WTC11 (cell line): ENCODE data around the gene PSD4. TPM values are rescaled to one million over a fixed set of nuclear protein-coding genes. Genes with fewer than 3 reads are reported as not detected.

ENCODE experiments used
- ATAC-seq: fragments of 200-7000 bp; cut with Tn5 transposase; 2 replicates; pipeline ENCODE4 v1.10.0; 2021; ENCODE audit warnings: mild to moderate bottlenecking, moderate library complexity
- CTCF ChIA-PET: fragments of 300-600 bp; sonication (Branson Sonifier 250); formaldehyde crosslinking; loops from one replicate; lab custom pipeline; 2021; ENCODE audit warnings: antibody characterized with exemption; lab: Charles Lee
- POLR2A ChIA-PET: fragments of 350-600 bp; sonication (Branson Sonifier 250); formaldehyde crosslinking; loops from one replicate; lab custom pipeline; 2021; ENCODE audit warnings: antibody characterized with exemption; lab: Charles Lee
- DNase-seq: peaks from one replicate; pipeline ENCODE4 v3.0.0; 2021; ENCODE audit warnings: low spot score
- H3K27ac Mint-ChIP-seq: 2 replicates; pipeline ENCODE4 v1.8.0; 2021; ENCODE audit warnings: mixed read lengths
- H3K27me3 Mint-ChIP-seq: 2 replicates; pipeline ENCODE4 v1.8.0; 2021; ENCODE audit warnings: low read depth, mild to moderate bottlenecking, moderate library complexity, mixed read lengths
- H3K36me3 Mint-ChIP-seq: 2 replicates; pipeline ENCODE4 v1.8.0; 2021; ENCODE audit warnings: mixed read lengths
- H3K4me1 Mint-ChIP-seq: 2 replicates; pipeline ENCODE4 v1.8.0; 2022; ENCODE audit warnings: mixed read lengths
- H3K4me3 Mint-ChIP-seq: 2 replicates; pipeline ENCODE4 v1.8.0; 2021; ENCODE audit warnings: mild to moderate bottlenecking, moderate library complexity, mixed read lengths
- H3K9me3 Mint-ChIP-seq: 2 replicates; pipeline ENCODE4 v1.8.0; 2021; ENCODE audit warnings: mixed read lengths
- ATF2 ChIP-seq: sonication (generic); formaldehyde crosslinking; IDR thresholded peaks from 2 replicates; pipeline ENCODE4 v1.8.1; 2022; ENCODE audit warnings: low read depth, missing genetic modification reagents, borderline replicate concordance
- ELF4 ChIP-seq: sonication (generic); formaldehyde crosslinking; IDR thresholded peaks from 2 replicates; pipeline ENCODE4 v1.8.1; 2022; ENCODE audit warnings: low read depth, mild to moderate bottlenecking, moderate library complexity, missing genetic modification reagents
- FOXJ3 ChIP-seq: sonication (generic); formaldehyde crosslinking; IDR thresholded peaks from 2 replicates; pipeline ENCODE4 v1.9.0; 2021; ENCODE audit warnings: missing genetic modification reagents, mild to moderate bottlenecking, borderline replicate concordance
- HMGA2 ChIP-seq: fragments of 250-450 bp; sonication (Bioruptor Pico); IDR thresholded peaks from 2 replicates; pipeline ENCODE4 v1.4.0; 2021; ENCODE audit warnings: mild to moderate bottlenecking, moderate library complexity
- KAT7 ChIP-seq: sonication (generic); formaldehyde crosslinking; IDR thresholded peaks from 2 replicates; pipeline ENCODE4 v1.8.1; 2023; ENCODE audit warnings: missing genetic modification reagents, mild to moderate bottlenecking, borderline replicate concordance
- OVOL2 ChIP-seq: fragments of 250-450 bp; sonication (Bioruptor Pico); IDR thresholded peaks from 2 replicates; pipeline ENCODE4 v1.9.0; 2021; ENCODE audit warnings: mild to moderate bottlenecking, borderline replicate concordance
- RORB ChIP-seq: fragments of 250-450 bp; sonication (Bioruptor Pico); IDR thresholded peaks from 2 replicates; pipeline ENCODE4 v1.9.0; 2021; ENCODE audit warnings: mild to moderate bottlenecking
- SMAD4 ChIP-seq: sonication (generic); formaldehyde crosslinking; IDR thresholded peaks from 2 replicates; pipeline ENCODE4 v1.8.0; 2022; ENCODE audit warnings: mild to moderate bottlenecking, missing genetic modification reagents
- TCF7 ChIP-seq: sonication (generic); formaldehyde crosslinking; IDR thresholded peaks from 2 replicates; pipeline ENCODE4 v1.8.0; 2022; ENCODE audit warnings: mild to moderate bottlenecking, low read depth, missing genetic modification reagents, moderate library complexity
- TEAD1 ChIP-seq: sonication (generic); formaldehyde crosslinking; IDR thresholded peaks from 2 replicates; pipeline ENCODE4 v1.8.0; 2022; ENCODE audit warnings: mild to moderate bottlenecking, missing genetic modification reagents
- ZNF317 ChIP-seq: sonication (generic); formaldehyde crosslinking; IDR thresholded peaks from 2 replicates; pipeline ENCODE4 v1.8.1; 2023; ENCODE audit warnings: low read depth, mild to moderate bottlenecking, moderate library complexity, missing genetic modification reagents, borderline replicate concordance
- ZSCAN18 ChIP-seq: fragments of 250-450 bp; sonication (Bioruptor Pico); IDR thresholded peaks from 2 replicates; pipeline ENCODE4 v2.1.2; 2022; ENCODE audit warnings: mild to moderate bottlenecking, moderate library complexity
- total RNA-seq: library from RNA; stranded (reverse); gene quantifications from 3 replicates; pipeline ENCODE4 v1.2.3, GENCODE V29; 2021
- TF ChIP-seq, protein P1 (sequence below): fragments of 250-450 bp; sonication (Bioruptor Pico); conservative IDR thresholded peaks from 2 replicates; pipeline ENCODE4 v1.9.0; 2021; ENCODE audit warnings: mild to moderate bottlenecking
- TF ChIP-seq, protein P2 (sequence below): sonication (generic); formaldehyde crosslinking; IDR thresholded peaks from 2 replicates; pipeline ENCODE4 v1.8.0; 2023; ENCODE audit warnings: missing genetic modification reagents
- TF ChIP-seq, protein P3 (sequence below): sonication (generic); formaldehyde crosslinking; IDR thresholded peaks from 2 replicates; pipeline ENCODE4 v1.8.0; 2022; ENCODE audit warnings: mild to moderate bottlenecking, missing genetic modification reagents
- TF ChIP-seq, protein P4 (sequence below): sonication (generic); formaldehyde crosslinking; IDR thresholded peaks from 2 replicates; pipeline ENCODE4 v1.8.0; 2022; ENCODE audit warnings: missing genetic modification reagents
- TF ChIP-seq, protein P5 (sequence below): sonication (generic); formaldehyde crosslinking; IDR thresholded peaks from 2 replicates; pipeline ENCODE4 v1.8.1; 2023; ENCODE audit warnings: mild to moderate bottlenecking, missing genetic modification reagents, moderate library complexity

Gene PSD4
- total RNA-seq, 1 experiment from 2014 or later: 1.5 TPM

DNA sequence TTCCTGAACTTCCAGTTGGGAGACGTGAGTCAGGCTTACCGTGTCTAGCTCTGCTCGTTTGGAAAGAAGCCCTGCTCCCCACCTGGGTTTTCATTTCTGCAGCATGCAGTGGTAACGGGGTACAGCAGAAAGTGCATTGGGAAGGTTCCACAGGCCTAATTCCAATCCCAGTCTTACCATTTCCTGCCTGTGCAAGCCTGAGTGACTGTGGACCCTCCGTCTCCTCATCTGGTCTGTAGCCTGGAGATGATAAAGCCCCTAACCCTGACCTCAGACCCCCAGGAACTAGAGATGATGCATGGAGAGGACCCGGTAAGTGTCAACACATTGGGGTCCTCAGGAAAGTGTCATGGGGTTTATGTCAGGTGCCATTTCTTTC is 5.8 kb upstream of the PSD4 start (continued):
- TF ChIP-seq ZNF317 (no peak), OVOL2 (CRISPR knock-in tag) (no peak), KAT7 (CRISPR knock-in tag) (no peak)
- TF ChIP-seq, all 79 proteins: peak for 0

DNA sequence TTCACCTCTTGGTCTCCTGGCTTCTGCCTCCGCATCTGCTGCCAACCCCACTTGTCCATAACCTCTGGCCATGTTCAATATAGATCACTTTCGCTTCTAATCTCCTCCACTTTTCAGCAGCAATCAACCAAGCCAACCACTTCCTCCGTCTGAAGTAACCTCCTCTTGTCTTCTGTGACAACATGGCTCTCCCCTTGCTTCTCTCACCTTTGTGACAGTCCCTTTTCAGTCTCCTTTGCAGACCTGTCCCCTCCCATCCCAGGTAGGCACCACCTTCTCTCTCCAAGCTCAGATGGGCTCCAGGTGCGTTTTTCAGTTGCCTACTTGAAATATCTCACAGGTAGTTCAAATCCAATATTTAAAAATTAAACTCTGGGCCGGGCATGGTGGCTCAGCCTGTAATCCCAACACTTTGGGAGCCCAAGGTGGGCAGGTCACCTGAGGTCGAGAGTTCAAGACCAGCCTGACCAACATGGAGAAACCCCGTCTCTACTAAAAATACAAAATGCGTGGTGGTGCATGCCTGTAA is 4.7 kb upstream of the PSD4 start:
- peaks cover 7% of the 10 kb centered on the region; the same call in 1 of the 2 replicates for H3K27me3 Mint-ChIP-seq
- POLR2A ChIA-PET: no interaction called here

DNA sequence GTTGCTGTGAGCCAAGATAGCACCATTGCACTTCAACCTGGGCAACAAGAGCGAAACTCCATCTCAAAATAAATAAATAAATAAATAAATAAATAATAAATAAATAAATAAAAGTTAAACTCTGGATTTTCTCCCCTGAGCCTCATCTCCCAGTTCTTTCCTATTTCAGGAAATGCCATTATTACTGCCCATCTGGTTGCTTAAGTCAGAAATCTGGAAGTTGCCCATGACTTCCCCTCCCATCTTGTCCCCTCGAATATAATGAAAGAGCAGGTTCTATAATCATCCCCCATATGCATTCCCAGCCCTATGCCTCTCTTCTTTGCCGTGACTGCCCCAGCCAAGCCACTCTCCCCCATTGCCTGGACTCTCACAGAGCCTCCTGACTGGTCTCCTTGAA is 4.2 kb upstream of the PSD4 start:
- H3K27ac Mint-ChIP-seq: no peak overlapping the region
- H3K9me3 Mint-ChIP-seq: no peaks in the 10 kb centered on the region; the same call in 1 of the 2 replicates
- CTCF ChIA-PET: no interaction called here
- ATAC-seq: no peak
- peaks cover 20% of the 10 kb centered on the region for H3K4me1 Mint-ChIP-seq
- no peak overlapping the region for H3K4me3 Mint-ChIP-seq
- POLR2A ChIA-PET: no interaction called here
- no peaks in the 10 kb centered on the region for H3K36me3 Mint-ChIP-seq
- no peak for DNase-seq
- H3K27me3 Mint-ChIP-seq: peaks cover 7% of the 10 kb centered on the region; the same call in 1 of the 2 replicates
- TF ChIP-seq, protein P1, sequence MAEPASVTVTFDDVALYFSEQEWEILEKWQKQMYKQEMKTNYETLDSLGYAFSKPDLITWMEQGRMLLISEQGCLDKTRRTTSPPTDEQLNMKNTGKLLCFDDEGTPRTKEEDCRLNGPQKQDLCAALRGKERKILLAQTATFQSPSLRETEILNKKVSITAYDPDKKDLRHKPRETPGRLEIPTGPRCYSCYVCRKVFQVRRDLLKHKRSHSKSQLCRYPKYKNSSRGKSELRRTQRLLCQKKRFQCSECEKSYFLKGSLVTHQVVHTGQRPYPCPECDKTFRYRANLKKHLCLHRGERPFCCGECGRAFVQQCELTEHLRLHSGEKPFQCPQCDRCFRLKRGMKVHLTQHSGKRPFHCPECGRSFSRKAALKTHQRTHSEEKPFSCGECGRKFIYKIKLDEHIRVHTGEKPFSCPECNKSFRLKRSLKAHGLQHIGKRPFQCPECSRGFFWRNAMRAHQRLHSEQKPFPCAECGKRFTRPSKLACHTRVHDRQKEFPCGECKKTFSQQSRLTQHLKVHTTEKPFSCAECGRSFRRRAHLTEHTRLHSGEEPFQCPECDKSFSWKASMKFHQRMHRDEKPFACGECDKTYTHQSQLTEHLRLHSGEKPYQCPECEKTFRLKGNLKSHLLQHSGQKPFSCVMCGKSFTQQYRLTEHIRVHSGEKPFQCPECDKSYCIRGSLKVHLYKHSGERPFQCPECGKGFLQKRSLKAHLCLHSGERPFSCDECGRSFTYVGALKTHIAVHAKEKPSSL (CRISPR knock-in tag): no peak
- TF ChIP-seq, protein P2, sequence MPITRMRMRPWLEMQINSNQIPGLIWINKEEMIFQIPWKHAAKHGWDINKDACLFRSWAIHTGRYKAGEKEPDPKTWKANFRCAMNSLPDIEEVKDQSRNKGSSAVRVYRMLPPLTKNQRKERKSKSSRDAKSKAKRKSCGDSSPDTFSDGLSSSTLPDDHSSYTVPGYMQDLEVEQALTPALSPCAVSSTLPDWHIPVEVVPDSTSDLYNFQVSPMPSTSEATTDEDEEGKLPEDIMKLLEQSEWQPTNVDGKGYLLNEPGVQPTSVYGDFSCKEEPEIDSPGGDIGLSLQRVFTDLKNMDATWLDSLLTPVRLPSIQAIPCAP: no peak
- TF ChIP-seq TCF7 (CRISPR knock-in tag): no peak
- no peak for TF ChIP-seq ZSCAN18
- TF ChIP-seq, protein P3, sequence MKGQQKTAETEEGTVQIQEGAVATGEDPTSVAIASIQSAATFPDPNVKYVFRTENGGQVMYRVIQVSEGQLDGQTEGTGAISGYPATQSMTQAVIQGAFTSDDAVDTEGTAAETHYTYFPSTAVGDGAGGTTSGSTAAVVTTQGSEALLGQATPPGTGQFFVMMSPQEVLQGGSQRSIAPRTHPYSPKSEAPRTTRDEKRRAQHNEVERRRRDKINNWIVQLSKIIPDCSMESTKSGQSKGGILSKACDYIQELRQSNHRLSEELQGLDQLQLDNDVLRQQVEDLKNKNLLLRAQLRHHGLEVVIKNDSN: no peak

More for the DNA sequence above, 4.7 kb upstream of the PSD4 start:
- no peaks in the 10 kb centered on the region; the same call in 1 of the 2 replicates for H3K9me3 Mint-ChIP-seq
- no peak overlapping the region for H3K4me3 Mint-ChIP-seq
- CTCF ChIA-PET: no interaction called here
- peaks cover 20% of the 10 kb centered on the region for H3K4me1 Mint-ChIP-seq
- ATAC-seq: no peak
- no peak overlapping the region for H3K27ac Mint-ChIP-seq
- DNase-seq: no peak
- no peaks in the 10 kb centered on the region for H3K36me3 Mint-ChIP-seq
- no peak for TF ChIP-seq SMAD4 (CRISPR knock-in tag)
- TF ChIP-seq, protein P4, sequence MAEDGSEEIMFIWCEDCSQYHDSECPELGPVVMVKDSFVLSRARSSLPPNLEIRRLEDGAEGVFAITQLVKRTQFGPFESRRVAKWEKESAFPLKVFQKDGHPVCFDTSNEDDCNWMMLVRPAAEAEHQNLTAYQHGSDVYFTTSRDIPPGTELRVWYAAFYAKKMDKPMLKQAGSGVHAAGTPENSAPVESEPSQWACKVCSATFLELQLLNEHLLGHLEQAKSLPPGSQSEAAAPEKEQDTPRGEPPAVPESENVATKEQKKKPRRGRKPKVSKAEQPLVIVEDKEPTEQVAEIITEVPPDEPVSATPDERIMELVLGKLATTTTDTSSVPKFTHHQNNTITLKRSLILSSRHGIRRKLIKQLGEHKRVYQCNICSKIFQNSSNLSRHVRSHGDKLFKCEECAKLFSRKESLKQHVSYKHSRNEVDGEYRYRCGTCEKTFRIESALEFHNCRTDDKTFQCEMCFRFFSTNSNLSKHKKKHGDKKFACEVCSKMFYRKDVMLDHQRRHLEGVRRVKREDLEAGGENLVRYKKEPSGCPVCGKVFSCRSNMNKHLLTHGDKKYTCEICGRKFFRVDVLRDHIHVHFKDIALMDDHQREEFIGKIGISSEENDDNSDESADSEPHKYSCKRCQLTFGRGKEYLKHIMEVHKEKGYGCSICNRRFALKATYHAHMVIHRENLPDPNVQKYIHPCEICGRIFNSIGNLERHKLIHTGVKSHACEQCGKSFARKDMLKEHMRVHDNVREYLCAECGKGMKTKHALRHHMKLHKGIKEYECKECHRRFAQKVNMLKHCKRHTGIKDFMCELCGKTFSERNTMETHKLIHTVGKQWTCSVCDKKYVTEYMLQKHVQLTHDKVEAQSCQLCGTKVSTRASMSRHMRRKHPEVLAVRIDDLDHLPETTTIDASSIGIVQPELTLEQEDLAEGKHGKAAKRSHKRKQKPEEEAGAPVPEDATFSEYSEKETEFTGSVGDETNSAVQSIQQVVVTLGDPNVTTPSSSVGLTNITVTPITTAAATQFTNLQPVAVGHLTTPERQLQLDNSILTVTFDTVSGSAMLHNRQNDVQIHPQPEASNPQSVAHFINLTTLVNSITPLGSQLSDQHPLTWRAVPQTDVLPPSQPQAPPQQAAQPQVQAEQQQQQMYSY: no peak
- TF ChIP-seq, protein P5, sequence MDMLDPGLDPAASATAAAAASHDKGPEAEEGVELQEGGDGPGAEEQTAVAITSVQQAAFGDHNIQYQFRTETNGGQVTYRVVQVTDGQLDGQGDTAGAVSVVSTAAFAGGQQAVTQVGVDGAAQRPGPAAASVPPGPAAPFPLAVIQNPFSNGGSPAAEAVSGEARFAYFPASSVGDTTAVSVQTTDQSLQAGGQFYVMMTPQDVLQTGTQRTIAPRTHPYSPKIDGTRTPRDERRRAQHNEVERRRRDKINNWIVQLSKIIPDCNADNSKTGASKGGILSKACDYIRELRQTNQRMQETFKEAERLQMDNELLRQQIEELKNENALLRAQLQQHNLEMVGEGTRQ (CRISPR knock-in tag): no peak
- TF ChIP-seq FOXJ3 (CRISPR knock-in tag): no peak
- no peak for TF ChIP-seq TEAD1
- no peak for TF ChIP-seq ELF4 (CRISPR knock-in tag)
- no peak for TF ChIP-seq ATF2
- no peak for TF ChIP-seq RORB (CRISPR knock-in tag)
- no peak for TF ChIP-seq HMGA2 (CRISPR knock-in tag)
- TF ChIP-seq, all 79 proteins: peak for 0
